Dendritic cell treated with granulocyte-macrophage colony-stimulating factor and Interleukin-4, amounts not matched to agents 40 ng/mL and 50 ng/mL, for 4 days (primary cell): ENCODE data around the gene NOM1.
A peak's percentile ranks its signal among the peaks of the same experiment; 100 is the strongest.
"Not testable (repeated sequence)": the region's sequence is repeated elsewhere in the genome, so short reads cannot be mapped to it uniquely, and the experiment has no call there.

Source experiments
- H3K27ac Mint-ChIP-seq: one replicate; pipeline ENCODE4 v1.8.0; 2022; ENCODE audit warnings: mild to moderate bottlenecking, mixed read lengths
- H3K27me3 Mint-ChIP-seq: one replicate; pipeline ENCODE4 v1.8.0; 2022; ENCODE audit warnings: mild to moderate bottlenecking, mixed read lengths
- H3K36me3 Mint-ChIP-seq: one replicate; pipeline ENCODE4 v1.8.0; 2022; ENCODE audit warnings: low read depth, mixed read lengths
- H3K4me1 Mint-ChIP-seq: one replicate; pipeline ENCODE4 v1.8.0; 2022; ENCODE audit warnings: low read depth, mixed read lengths
- H3K4me3 Mint-ChIP-seq: one replicate; pipeline ENCODE4 v1.8.0; 2022; ENCODE audit warnings: mild to moderate bottlenecking, moderate library complexity, mixed read lengths
- H3K9me3 Mint-ChIP-seq: one replicate; pipeline ENCODE4 v1.8.0; 2022; ENCODE audit warnings: mixed read lengths
- intact Hi-C: fragments of 100-400 bp; cut with micrococcal nuclease; formaldehyde crosslinking; loops from one replicate; pipeline ENCODE4 v1.15.0; 2022

Gene NOM1

GRCh38 chr7:156948361-156948760 is 1.2 kb upstream of the NOM1 start:
- Mint-ChIP-seq H3K9me3 (no peaks in the 10 kb centered on the region), H3K4me3 (peak overlapping the region; percentile 86), H3K36me3 (peaks cover 30% of the 10 kb centered on the region), H3K27ac (peak overlapping the region; percentile 77), H3K27me3 (peaks cover 32% of the 10 kb centered on the region), H3K4me1 (peaks cover 21% of the 10 kb centered on the region)
- intact Hi-C loops: loop anchor here (2.0 kb wide), 1 partner anchor 56 kb away; the partner anchor contains the start of gene LMBR1

- H3K27me3 Mint-ChIP-seq: peaks cover 13% of the 10 kb centered on the region
- peak overlapping the region; percentile 86 for H3K4me3 Mint-ChIP-seq
- intact Hi-C loops: no loop called here
- peaks cover 18% of the 10 kb centered on the region for H3K4me1 Mint-ChIP-seq
- H3K27ac Mint-ChIP-seq: peak overlapping the region; percentile 77
- H3K36me3 Mint-ChIP-seq: peaks cover 51% of the 10 kb centered on the region
- H3K9me3 Mint-ChIP-seq: no peaks in the 10 kb centered on the region
Measured at GRCh38 chr7:156950381-156950858, 908 bp downstream of the NOM1 start.

GRCh38 chr7:156953215-156953614 is 3.7 kb downstream of the NOM1 start:
- H3K27ac Mint-ChIP-seq, H3K4me3 Mint-ChIP-seq, H3K9me3 Mint-ChIP-seq, H3K27me3 Mint-ChIP-seq, intact Hi-C loops: not testable (repeated sequence)
- Mint-ChIP-seq H3K4me1 (peaks cover 18% of the 10 kb centered on the region), H3K36me3 (peaks cover 73% of the 10 kb centered on the region)

- intact Hi-C loops: no loop called here
- Mint-ChIP-seq H3K27me3 (no peaks in the 10 kb centered on the region), H3K27ac (no peak overlapping the region), H3K4me1 (peaks cover 18% of the 10 kb centered on the region), H3K36me3 (peaks cover 85% of the 10 kb centered on the region), H3K4me3 (no peak overlapping the region), H3K9me3 (no peaks in the 10 kb centered on the region)
Measured at GRCh38 chr7:156954941-156955340, 5.4 kb downstream of the NOM1 start.

- Mint-ChIP-seq H3K4me3 (no peak overlapping the region), H3K27me3 (no peaks in the 10 kb centered on the region), H3K27ac (no peak overlapping the region), H3K9me3 (no peaks in the 10 kb centered on the region), H3K36me3 (peaks cover 94% of the 10 kb centered on the region), H3K4me1 (peaks cover 6% of the 10 kb centered on the region)
- intact Hi-C loops: no loop called here
Measured at GRCh38 chr7:156956727-156957126, 7.2 kb downstream of the NOM1 start.

GRCh38 chr7:156962145-156962544 is 12.6 kb downstream of the NOM1 start:
- H3K4me1 Mint-ChIP-seq: no peaks in the 10 kb centered on the region
- H3K9me3 Mint-ChIP-seq: no peaks in the 10 kb centered on the region
- H3K4me3 Mint-ChIP-seq: no peak overlapping the region
- intact Hi-C loops: no loop called here
- H3K27me3 Mint-ChIP-seq: no peaks in the 10 kb centered on the region
- H3K36me3 Mint-ChIP-seq: peaks cover 94% of the 10 kb centered on the region
- no peak overlapping the region for H3K27ac Mint-ChIP-seq

- H3K9me3 Mint-ChIP-seq: no peaks in the 10 kb centered on the region
- H3K4me3 Mint-ChIP-seq: no peak overlapping the region
- intact Hi-C loops: no loop called here
- H3K27ac Mint-ChIP-seq: no peak overlapping the region
- no peaks in the 10 kb centered on the region for H3K4me1 Mint-ChIP-seq
- no peaks in the 10 kb centered on the region for H3K27me3 Mint-ChIP-seq
- H3K36me3 Mint-ChIP-seq: peaks cover 99% of the 10 kb centered on the region
Measured at GRCh38 chr7:156962897-156963296, 13.4 kb downstream of the NOM1 start.

GRCh38 chr7:156963472-156963871 is 14.0 kb downstream of the NOM1 start:
- Mint-ChIP-seq H3K27me3 (no peaks in the 10 kb centered on the region), H3K27ac (no peak overlapping the region), H3K4me1 (no peaks in the 10 kb centered on the region), H3K4me3 (no peak overlapping the region), H3K36me3 (peaks cover 99% of the 10 kb centered on the region), H3K9me3 (no peaks in the 10 kb centered on the region)
- intact Hi-C loops: no loop called here

- Mint-ChIP-seq H3K4me1 (no peaks in the 10 kb centered on the region), H3K9me3 (no peaks in the 10 kb centered on the region), H3K4me3 (no peak overlapping the region), H3K27ac (no peak overlapping the region), H3K27me3 (no peaks in the 10 kb centered on the region), H3K36me3 (peaks cover 99% of the 10 kb centered on the region)
- intact Hi-C loops: no loop called here
Measured at GRCh38 chr7:156964971-156965370, 15.5 kb downstream of the NOM1 start.

- intact Hi-C loops: no loop called here
- no peaks in the 10 kb centered on the region for H3K27me3 Mint-ChIP-seq
- H3K4me1 Mint-ChIP-seq: no peaks in the 10 kb centered on the region
- peaks cover 94% of the 10 kb centered on the region for H3K36me3 Mint-ChIP-seq
- no peaks in the 10 kb centered on the region for H3K9me3 Mint-ChIP-seq
- H3K27ac Mint-ChIP-seq: no peak overlapping the region
- no peak overlapping the region for H3K4me3 Mint-ChIP-seq
Measured at GRCh38 chr7:156966387-156966786, 16.9 kb downstream of the NOM1 start.

GRCh38 chr7:156968183-156968582 is 18.7 kb downstream of the NOM1 start:
- H3K4me1 Mint-ChIP-seq: no peaks in the 10 kb centered on the region
- H3K36me3 Mint-ChIP-seq: peaks cover 86% of the 10 kb centered on the region
- H3K4me3 Mint-ChIP-seq: no peak overlapping the region
- no peaks in the 10 kb centered on the region for H3K9me3 Mint-ChIP-seq
- no peak overlapping the region for H3K27ac Mint-ChIP-seq
- no peaks in the 10 kb centered on the region for H3K27me3 Mint-ChIP-seq
- intact Hi-C loops: no loop called here

GRCh38 chr7:156969972-156970420 is 20.5 kb downstream of the NOM1 start:
- intact Hi-C loops: no loop called here
- no peaks in the 10 kb centered on the region for H3K4me1 Mint-ChIP-seq
- no peaks in the 10 kb centered on the region for H3K9me3 Mint-ChIP-seq
- peaks cover 86% of the 10 kb centered on the region for H3K36me3 Mint-ChIP-seq
- H3K27me3 Mint-ChIP-seq: no peaks in the 10 kb centered on the region
- H3K4me3 Mint-ChIP-seq: no peak overlapping the region
- no peak overlapping the region for H3K27ac Mint-ChIP-seq

- Mint-ChIP-seq H3K27ac (no peak overlapping the region), H3K4me1 (no peaks in the 10 kb centered on the region), H3K9me3 (peaks cover 30% of the 10 kb centered on the region)
Measured at GRCh38 chr7:156975620-156976019, 26.1 kb downstream of the NOM1 start.

GRCh38 chr7:156979007-156979606 is 29.6 kb downstream of the NOM1 start:
- H3K36me3 Mint-ChIP-seq: peaks cover 71% of the 10 kb centered on the region
- intact Hi-C loops: no loop called here
- no peak overlapping the region for H3K27ac Mint-ChIP-seq
- no peaks in the 10 kb centered on the region for H3K27me3 Mint-ChIP-seq
- peaks cover 30% of the 10 kb centered on the region for H3K9me3 Mint-ChIP-seq
- no peak overlapping the region for H3K4me3 Mint-ChIP-seq
- no peaks in the 10 kb centered on the region for H3K4me1 Mint-ChIP-seq

More at GRCh38 chr7:156975620-156976019, 26.1 kb downstream of the NOM1 start:
- Mint-ChIP-seq H3K4me3 (no peak overlapping the region), H3K27me3 (no peaks in the 10 kb centered on the region), H3K36me3 (peaks cover 85% of the 10 kb centered on the region)
- intact Hi-C loops: no loop called here

- Mint-ChIP-seq H3K9me3 (peaks cover 30% of the 10 kb centered on the region), H3K27ac (no peak overlapping the region), H3K4me1 (no peaks in the 10 kb centered on the region), H3K27me3 (no peaks in the 10 kb centered on the region), H3K4me3 (no peak overlapping the region), H3K36me3 (peaks cover 67% of the 10 kb centered on the region)
- intact Hi-C loops: no loop called here
Measured at GRCh38 chr7:156979711-156980110, 30.2 kb downstream of the NOM1 start.
